GM19238 (cell line): ENCODE data around the gene ST6GALNAC6.
"Not testable (repeated sequence)": the region's sequence is repeated elsewhere in the genome, so short reads cannot be mapped to it uniquely, and the experiment has no call there.

Source experiments
- DNase-seq: peaks from one replicate; pipeline ENCODE4 v3.0.0; 2011; ENCODE audit warnings: low spot score; ENCODE audit not compliant: insufficient read length

Gene ST6GALNAC6

DNA sequence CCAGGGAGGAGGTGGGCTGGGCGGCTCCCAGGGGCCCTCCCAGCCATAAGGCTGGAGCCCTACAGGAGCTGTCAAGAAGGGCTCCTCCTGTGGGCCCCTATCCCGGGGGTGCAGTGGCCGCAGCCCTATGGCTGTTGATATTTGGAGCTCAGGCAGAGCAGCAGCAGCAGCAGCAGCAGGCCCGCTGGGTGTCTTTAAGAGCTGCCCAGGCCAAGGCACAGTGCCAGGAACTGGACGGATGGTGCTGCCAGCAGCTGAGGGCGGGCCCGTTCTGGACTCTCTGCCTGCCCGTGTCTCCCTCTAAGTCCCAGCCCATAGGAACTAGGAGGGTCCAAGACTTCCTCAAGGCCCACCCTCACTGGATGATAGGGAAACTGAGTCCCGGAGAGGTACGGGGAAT is 25.5 kb downstream of the ST6GALNAC6 start:
- DNase-seq, result no peak

GRCh38 chr9:127873223-127873691 is 26.1 kb downstream of the ST6GALNAC6 start:
- no peak for DNase-seq

GRCh38 chr9:127872369-127873222 is 26.8 kb downstream of the ST6GALNAC6 start:
- DNase-seq, result no peak

DNA sequence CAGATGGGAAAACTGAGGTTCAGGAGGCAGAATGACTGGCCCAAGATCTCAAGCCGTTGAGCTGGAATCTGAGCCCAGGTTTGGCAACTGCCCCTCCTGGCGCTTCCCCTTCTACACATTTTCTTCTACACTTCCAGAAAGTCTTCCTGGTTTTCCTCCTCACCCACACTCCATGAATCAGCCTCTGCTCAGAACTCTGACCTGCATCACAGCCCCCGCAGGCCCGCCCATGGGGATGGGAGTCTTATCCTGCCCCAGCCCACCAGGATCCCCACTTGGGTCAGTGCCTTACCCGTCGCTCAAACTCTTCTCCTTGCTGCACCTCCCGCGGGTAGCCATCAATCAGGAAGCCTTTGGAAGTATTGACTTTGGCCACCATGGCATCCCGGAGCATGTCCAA is 27.9 kb downstream of the ST6GALNAC6 start:
- DNase-seq, result no peak

DNA sequence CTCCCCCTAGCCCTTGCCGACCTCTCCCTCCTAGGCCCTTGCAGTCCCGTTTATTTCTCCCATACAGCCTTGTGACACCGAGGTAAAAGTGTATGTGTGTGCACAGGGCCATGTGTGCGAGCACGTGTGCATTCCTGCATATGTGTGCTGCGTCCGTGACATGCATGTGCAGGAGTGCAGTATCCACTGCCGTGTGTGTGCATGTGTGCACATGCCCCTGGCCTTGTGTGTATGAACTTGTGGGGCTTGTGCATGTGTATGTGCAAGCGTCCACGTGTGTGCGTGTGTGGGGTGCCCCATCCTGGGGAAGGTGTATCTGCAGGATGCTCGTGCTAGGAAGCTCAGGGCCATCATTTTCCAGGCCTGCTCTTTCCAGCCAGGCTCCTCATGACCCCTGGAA is 28.5 kb downstream of the ST6GALNAC6 start:
- DNase-seq, result no peak

DNA sequence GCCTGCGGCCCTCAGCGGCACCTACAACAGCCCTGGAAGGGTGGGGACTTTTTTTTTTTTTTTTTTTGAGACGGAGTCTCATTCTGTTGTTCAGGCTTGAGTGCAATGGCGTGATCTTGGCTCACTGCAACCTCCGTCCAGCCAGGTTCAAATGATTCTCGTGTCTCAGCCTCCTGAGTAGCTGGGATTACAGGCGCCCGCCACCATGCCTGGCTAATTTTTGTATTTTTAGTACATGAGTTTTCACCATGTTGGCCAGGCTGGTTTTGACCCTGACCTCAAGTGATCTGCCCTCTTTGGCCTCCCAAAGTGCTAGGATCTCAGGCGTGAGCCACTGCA is 29.3 kb downstream of the ST6GALNAC6 start:
- not testable (repeated sequence) for DNase-seq

GRCh38 chr9:127869310-127870152 is 29.9 kb downstream of the ST6GALNAC6 start:
- DNase-seq, result peak; percentile 97

DNA sequence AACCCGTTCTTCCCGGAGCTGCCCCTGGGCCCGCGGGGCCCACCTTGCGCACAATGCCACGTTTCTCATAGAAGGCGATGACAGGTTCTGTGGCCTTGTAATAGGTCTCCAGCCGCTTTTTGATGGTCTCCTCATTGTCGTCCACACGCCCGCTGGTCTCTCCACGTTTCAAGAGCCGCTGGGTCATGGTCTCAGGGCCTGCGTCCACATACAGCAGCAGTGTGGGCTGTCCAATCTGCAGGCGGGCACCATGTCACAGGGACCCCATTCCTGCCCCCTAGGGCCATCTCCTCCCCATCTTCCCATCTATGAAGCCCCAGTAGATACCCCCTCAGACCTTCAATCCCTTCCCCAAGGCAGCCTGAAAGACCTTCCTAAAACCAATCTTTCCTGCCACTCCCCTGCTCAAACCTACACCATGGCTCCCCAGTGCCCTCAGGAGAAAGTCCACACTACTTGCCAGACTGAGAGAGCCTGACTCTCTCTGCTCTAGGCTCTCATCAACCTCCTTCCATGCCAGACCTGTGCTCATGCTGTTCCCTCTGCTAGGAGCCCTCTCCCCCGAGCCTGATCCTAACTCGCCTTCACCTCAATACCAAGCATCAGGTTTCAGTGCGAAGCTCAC is 31.0 kb downstream of the ST6GALNAC6 start:
- DNase-seq, result no peak

DNA sequence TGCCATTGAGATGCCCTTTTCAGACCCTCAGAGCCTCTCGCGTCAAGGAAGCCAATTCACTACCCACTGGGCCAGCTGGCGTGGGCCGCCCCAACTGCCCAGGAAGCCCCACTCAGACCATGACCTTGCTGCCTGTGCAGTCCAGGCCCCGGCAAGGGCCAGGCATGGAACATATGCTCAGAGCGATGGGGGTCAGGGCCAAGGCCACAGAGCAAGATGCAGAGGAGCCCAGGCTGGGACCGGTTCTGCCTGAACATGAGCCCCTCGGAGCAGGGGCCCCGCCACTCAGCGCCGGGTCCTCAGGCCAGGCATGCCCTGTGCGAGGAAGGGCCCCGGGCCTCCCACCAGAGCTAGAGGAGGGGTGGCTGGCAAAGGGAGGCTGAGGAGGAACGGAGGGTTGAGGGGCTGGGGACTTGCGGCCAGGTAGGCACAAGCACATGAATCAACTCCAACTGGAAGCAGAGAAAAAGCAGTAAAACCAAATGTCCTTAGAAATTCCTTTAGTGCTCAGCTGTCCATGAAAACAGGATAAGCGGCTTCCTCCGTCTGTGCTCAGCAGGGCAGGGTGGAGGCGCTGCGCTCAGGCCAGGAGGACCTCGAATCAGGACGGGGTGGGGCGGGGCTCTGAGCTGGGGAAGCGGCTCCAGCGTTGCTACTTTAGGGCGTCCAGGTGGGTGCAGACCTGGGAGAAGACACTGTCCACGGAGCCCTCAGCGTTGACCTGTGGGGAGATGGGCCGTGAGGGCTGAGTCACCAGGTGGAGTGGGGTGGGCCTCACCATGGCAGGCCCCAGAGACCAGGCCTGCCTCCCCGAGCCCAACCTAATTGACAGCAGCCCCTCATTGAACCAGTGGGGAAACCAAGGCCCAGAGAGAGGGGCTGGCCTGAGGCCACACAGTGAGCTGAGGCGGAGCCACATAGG is 31.8 kb downstream of the ST6GALNAC6 start:
- DNase-seq, result no peak

DNA sequence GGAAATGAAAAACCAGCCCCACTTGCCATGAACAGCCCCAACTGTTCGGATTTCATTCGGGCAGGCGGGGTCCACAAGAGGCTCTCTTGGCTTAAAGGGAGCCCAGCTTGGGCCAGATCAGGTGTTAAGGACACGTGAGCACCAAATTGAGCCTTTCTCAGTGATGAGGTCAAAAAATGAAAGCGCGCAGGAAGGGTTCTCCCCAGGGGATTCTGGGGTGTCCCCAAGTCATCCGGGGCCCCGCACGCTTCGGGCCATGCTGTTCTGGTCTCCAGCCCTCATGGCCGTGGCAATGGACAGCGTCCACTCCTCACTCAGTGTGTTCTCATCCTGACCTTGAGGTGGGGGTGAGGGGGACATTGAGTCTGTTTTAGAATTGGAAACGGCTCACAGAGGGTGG is 32.9 kb downstream of the ST6GALNAC6 start:
- no peak for DNase-seq

- DNase-seq, result no peak
These were observed 33.5 kb downstream of the ST6GALNAC6 start for GRCh38 chr9:127865645-127866464.

- no peak for DNase-seq
These were observed 36.2 kb downstream of the ST6GALNAC6 start for GRCh38 chr9:127863191-127863621.

- peak; percentile 59 for DNase-seq
These were observed 37.1 kb downstream of the ST6GALNAC6 start for GRCh38 chr9:127862075-127863011.

DNA sequence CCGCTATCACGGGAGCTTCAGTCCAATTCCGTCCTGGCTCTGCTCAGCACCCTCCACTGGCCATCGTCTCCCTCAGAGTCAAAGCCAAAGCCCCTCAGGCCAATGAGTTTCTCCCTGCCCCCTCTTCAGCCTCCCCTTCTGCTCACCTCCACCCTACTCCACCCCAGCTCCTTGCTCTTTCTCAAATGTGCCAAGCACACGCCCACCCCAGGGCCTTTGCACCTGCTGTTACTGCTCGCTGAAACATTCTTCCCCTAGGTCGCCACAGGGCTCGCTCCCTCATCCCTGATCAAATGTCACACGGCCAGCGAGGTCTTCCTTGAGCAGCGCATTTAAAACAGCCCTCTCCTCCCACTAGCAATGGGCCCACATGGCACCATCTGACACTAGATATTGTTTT is 38.6 kb downstream of the ST6GALNAC6 start:
- DNase-seq, result no peak

DNA sequence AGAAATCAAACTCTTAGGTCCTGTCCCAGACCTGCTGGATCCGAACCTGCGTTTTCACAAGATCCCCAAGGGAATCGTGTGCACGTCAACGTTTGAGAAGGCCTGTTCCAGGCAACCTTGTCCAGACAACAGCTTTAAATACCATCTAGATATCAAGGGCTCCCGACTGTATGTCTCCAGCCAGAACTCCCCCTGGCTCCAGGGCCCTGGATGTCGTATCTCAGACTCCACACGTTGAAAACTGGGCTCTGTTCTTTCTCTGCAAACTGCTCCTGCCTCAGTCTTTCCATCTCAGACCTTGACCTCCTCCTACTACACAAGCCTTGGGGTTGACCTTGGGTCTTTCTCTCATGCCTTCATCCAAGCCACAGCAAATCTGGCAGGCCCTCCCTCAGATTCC is 39.1 kb downstream of the ST6GALNAC6 start:
- DNase-seq, result no peak

GRCh38 chr9:127858041-127858512 is 41.3 kb downstream of the ST6GALNAC6 start:
- no peak for DNase-seq

GRCh38 chr9:127857278-127857677 is 42.1 kb downstream of the ST6GALNAC6 start:
- no peak for DNase-seq

DNA sequence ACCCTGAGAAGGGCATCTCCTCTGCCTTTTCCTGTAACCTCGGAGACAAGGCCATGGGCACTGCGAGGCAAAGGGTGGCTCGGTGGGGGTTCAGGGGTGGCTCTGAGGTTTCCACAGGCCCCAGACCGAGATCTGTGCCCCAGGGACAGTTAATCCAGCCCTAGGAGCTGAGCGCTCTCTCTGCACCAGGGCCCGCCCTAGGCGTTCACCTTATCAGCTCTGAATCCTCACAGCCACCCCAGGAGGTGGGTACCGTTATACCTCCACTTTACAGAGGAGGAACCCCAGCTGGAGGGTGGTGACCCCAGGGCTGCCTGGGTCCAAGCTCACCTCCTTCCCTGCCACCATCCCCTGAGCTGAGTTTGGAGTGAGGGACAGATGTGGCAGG is 42.7 kb downstream of the ST6GALNAC6 start:
- DNase-seq, result no peak
